Activated gamma-delta T cell (primary cell): ENCODE results near the gene FAM240A.

ENCODE experiments used
- DNase-seq: peaks from one replicate; lab custom pipeline; 2025; lab: John Stamatoyannopoulos, UW

FAM240A gene

GRCh38 chr3:46662771-46663551 is 50.6 kb downstream of the FAM240A start:
- no peak for DNase-seq

- no peak for DNase-seq
These were observed 51.3 kb downstream of the FAM240A start for GRCh38 chr3:46663591-46664135.

GRCh38 chr3:46664188-46664970 is 52.1 kb downstream of the FAM240A start:
- no peak for DNase-seq

GRCh38 chr3:46664971-46665762 is 52.8 kb downstream of the FAM240A start:
- no peak for DNase-seq

- no peak for DNase-seq
These were observed 53.6 kb downstream of the FAM240A start for GRCh38 chr3:46665763-46666452.

- DNase-seq: no peak
These were observed 54.1 kb downstream of the FAM240A start for GRCh38 chr3:46666453-46666845.

- no peak for DNase-seq
These were observed 54.8 kb downstream of the FAM240A start for GRCh38 chr3:46667061-46667621.

- DNase-seq: no peak
These were observed 55.3 kb downstream of the FAM240A start for GRCh38 chr3:46667657-46668056.

GRCh38 chr3:46668116-46668515 is 55.8 kb downstream of the FAM240A start:
- no peak for DNase-seq

GRCh38 chr3:46668591-46668990 is 56.3 kb downstream of the FAM240A start:
- DNase-seq: no peak

GRCh38 chr3:46669191-46669999 is 57.1 kb downstream of the FAM240A start:
- no peak for DNase-seq

- DNase-seq: no peak
These were observed 57.9 kb downstream of the FAM240A start for GRCh38 chr3:46670000-46670890.

GRCh38 chr3:46670891-46671427 is 58.6 kb downstream of the FAM240A start:
- DNase-seq: no peak

- DNase-seq: no peak
These were observed 59.4 kb downstream of the FAM240A start for GRCh38 chr3:46671541-46672348.

GRCh38 chr3:46672349-46672695 is 60.0 kb downstream of the FAM240A start:
- no peak for DNase-seq

GRCh38 chr3:46673151-46674030 is 61.1 kb downstream of the FAM240A start:
- DNase-seq: no peak
